Gastrocnemius medialis (tissue), 4 donors: ENCODE measurements around the gene SPAST.

Experiments
- POLR2A ChIP-seq, 2 donors: fragments of 450-650 bp; IDR thresholded peaks; one replicate each; pipeline ENCODE4 v1.6.1; 2017; ENCODE audit warnings: antibody characterized with exemption in 2 of 2, mild to moderate bottlenecking in 2 of 2, moderate library complexity in 2 of 2
- TF ChIP-seq, protein P1 (sequence below), 5 experiments: fragments of 450-650 bp in 3 of 5; fragments of 200-600 bp in 2 of 5; sonication (generic) in 2 of 5; IDR thresholded peaks in 4 of 5; conservative IDR thresholded peaks in 1 of 5; 1 replicate in 4 of 5; 2 replicates in 1 of 5; pipeline ENCODE4 v1.5.1; 2016 to 2019; ENCODE audit warnings: antibody characterized with exemption in 5 of 5, mild to moderate bottlenecking in 3 of 5, moderate library complexity in 3 of 5

GRCh38 chr2:32108111-32108510 is 44.8 kb downstream of the SPAST start:
- TF ChIP-seq, protein P1, sequence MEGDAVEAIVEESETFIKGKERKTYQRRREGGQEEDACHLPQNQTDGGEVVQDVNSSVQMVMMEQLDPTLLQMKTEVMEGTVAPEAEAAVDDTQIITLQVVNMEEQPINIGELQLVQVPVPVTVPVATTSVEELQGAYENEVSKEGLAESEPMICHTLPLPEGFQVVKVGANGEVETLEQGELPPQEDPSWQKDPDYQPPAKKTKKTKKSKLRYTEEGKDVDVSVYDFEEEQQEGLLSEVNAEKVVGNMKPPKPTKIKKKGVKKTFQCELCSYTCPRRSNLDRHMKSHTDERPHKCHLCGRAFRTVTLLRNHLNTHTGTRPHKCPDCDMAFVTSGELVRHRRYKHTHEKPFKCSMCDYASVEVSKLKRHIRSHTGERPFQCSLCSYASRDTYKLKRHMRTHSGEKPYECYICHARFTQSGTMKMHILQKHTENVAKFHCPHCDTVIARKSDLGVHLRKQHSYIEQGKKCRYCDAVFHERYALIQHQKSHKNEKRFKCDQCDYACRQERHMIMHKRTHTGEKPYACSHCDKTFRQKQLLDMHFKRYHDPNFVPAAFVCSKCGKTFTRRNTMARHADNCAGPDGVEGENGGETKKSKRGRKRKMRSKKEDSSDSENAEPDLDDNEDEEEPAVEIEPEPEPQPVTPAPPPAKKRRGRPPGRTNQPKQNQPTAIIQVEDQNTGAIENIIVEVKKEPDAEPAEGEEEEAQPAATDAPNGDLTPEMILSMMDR (IDR thresholded peaks at IDR 0.05 in 4 of 5, conservative IDR thresholded peaks at IDR 0.05 in 1 of 5) = no peak
- TF ChIP-seq POLR2A (IDR thresholded peaks at IDR 0.05) = no peak
